SK-N-SH (cell line): ENCODE results near the gene TMEM95. TPM values are rescaled to one million over a fixed set of nuclear protein-coding genes. Genes with fewer than 3 reads are reported as not detected.

Experiments
- CTCF ChIA-PET: fragments of 300-600, 350-600 bp; formaldehyde crosslinking; extraction: SDS; loops from one replicate; lab custom pipeline; 2021; lab: Yijun Ruan, JAX
- POLR2A ChIA-PET: fragments of 350-600 bp; sonication (Branson Sonifier 250); formaldehyde crosslinking; extraction: SDS; loops from one replicate; lab custom pipeline; 2020; ENCODE audit warnings: antibody characterized with exemption, inconsistent platforms; lab: Yijun Ruan, JAX
- DNase-seq: peaks from one replicate; pipeline ENCODE4 v3.0.0; 2012
- H2AFZ ChIP-seq: fragments of 200-600 bp; sonication (generic); 2 replicates; pipeline ENCODE4 v1.8.1; 2016; ENCODE audit warnings: antibody characterized with exemption, mild to moderate bottlenecking, low read depth
- H3F3A ChIP-seq: fragments of 200-600 bp; sonication (generic); replicated peaks from 2 replicates; pipeline ENCODE3; 2016; ENCODE audit warnings: antibody characterized with exemption, mild to moderate bottlenecking; ENCODE audit not compliant: insufficient read depth
- H3K27ac ChIP-seq, 2 experiments: fragments of 200-500 bp in 1 of 2; fragments of 200-600 bp in 1 of 2; sonication (Bioruptor generic) in 1 of 2; sonication (generic), shearing (Covaris generic) in 1 of 2; 2 replicates each; pipeline versions ENCODE4 v1.5.1 to v1.6.1; 2014 to 2016; ENCODE audit warnings: low read depth in 2 of 2, inconsistent platforms in 1 of 2, low read length in 1 of 2, mild to moderate bottlenecking in 1 of 2, mixed read lengths in 1 of 2
- H3K27me3 ChIP-seq: fragments of 200-600 bp; sonication (generic), shearing (Covaris generic); 2 replicates; pipeline ENCODE4 v1.6.1; 2016; ENCODE audit warnings: mixed run types; ENCODE audit not compliant: insufficient read depth
- H3K36me3 ChIP-seq, 2 experiments: fragments of 200-500 bp in 1 of 2; fragments of 200-600 bp in 1 of 2; sonication (Bioruptor generic) in 1 of 2; sonication (generic) in 1 of 2; replicated peaks in 1 of 2; 2 replicates each; pipeline versions ENCODE3 to v1.5.1; 2014 to 2016; ENCODE audit warnings: low read length in 1 of 2, mild to moderate bottlenecking in 1 of 2; ENCODE audit not compliant: insufficient read depth in 2 of 2, control insufficient read depth in 1 of 2
- H3K4me1 ChIP-seq, 2 experiments: fragments of 200-500 bp in 1 of 2; fragments of 200-600 bp in 1 of 2; sonication (Bioruptor generic) in 1 of 2; sonication (generic), shearing (Covaris generic) in 1 of 2; 2 replicates each; pipeline versions ENCODE4 v1.5.1 to v1.6.1; 2014 to 2016; ENCODE audit warnings: low read depth in 1 of 2, low read length in 1 of 2, mixed run types in 1 of 2; ENCODE audit not compliant: insufficient read depth in 2 of 2, control insufficient read depth in 1 of 2
- H3K4me2 ChIP-seq: fragments of 200-600 bp; sonication (generic), shearing (Covaris generic); 2 replicates; pipeline ENCODE4 v1.6.1; 2017; ENCODE audit warnings: mixed run types
- H3K4me3 ChIP-seq, 2 experiments: fragments of 200-500 bp in 1 of 2; fragments of 200-600 bp in 1 of 2; sonication (Bioruptor generic) in 1 of 2; sonication (generic), shearing (Covaris generic) in 1 of 2; 2 replicates each; pipeline versions ENCODE4 v1.5.1 to v1.8.1; 2014 to 2016; ENCODE audit warnings: low read depth in 2 of 2, inconsistent platforms in 1 of 2, low read length in 1 of 2, mild to moderate bottlenecking in 1 of 2, mixed read lengths in 1 of 2, moderate library complexity in 1 of 2
- H3K79me2 ChIP-seq: fragments of 200-600 bp; sonication (generic); 2 replicates; pipeline ENCODE4 v1.8.1; 2017; ENCODE audit warnings: mild to moderate bottlenecking; ENCODE audit not compliant: insufficient read depth
- H3K9ac ChIP-seq: fragments of 200-600 bp; sonication (generic); 2 replicates; pipeline ENCODE4 v1.6.1; 2017; ENCODE audit warnings: mixed run types
- H3K9me2 ChIP-seq: fragments of 200-600 bp; sonication (generic); 2 replicates; pipeline ENCODE4 v1.6.1; 2017; ENCODE audit warnings: mixed run types
- H3K9me3 ChIP-seq: fragments of 200-600 bp; sonication (generic); 2 replicates; pipeline ENCODE4 v1.6.1; 2017; ENCODE audit warnings: mixed run types, mild to moderate bottlenecking, moderate library complexity
- H4K20me1 ChIP-seq: fragments of 200-600 bp; sonication (generic); 2 replicates; pipeline ENCODE4 v1.6.1; 2017; ENCODE audit warnings: mild to moderate bottlenecking, mixed run types; ENCODE audit not compliant: insufficient read depth
- CHD2 ChIP-seq: fragments of 150-350 bp; IDR thresholded peaks from 2 replicates; pipeline ENCODE4 v1.6.1; 2018; ENCODE audit warnings: low read length; ENCODE audit not compliant: partially characterized antibody
- ELF1 ChIP-seq: IDR thresholded peaks from 2 replicates; pipeline ENCODE4 v1.4.0; 2012
- EP300 ChIP-seq, 2 experiments: IDR thresholded peaks; 2 replicates each; pipeline versions ENCODE4 v1.4.0 to v1.6.1; 2012; ENCODE audit warnings: borderline replicate concordance in 1 of 2, low read depth in 1 of 2, low read length in 1 of 2
- EZH2phosphoT487 ChIP-seq: fragments of 200-600 bp; sonication (generic); IDR thresholded peaks from 2 replicates; pipeline ENCODE4 v1.6.1; 2017; ENCODE audit warnings: low read depth, mixed run types, mild to moderate bottlenecking, antibody characterized with exemption, moderate library complexity, borderline replicate concordance
- JUND ChIP-seq: IDR thresholded peaks from 2 replicates; pipeline ENCODE4 v1.4.0; 2012
- MEF2A ChIP-seq: IDR thresholded peaks from 2 replicates; pipeline ENCODE4 v1.4.0; 2012; ENCODE audit warnings: low read depth, borderline replicate concordance
- MXI1 ChIP-seq: IDR thresholded peaks from 2 replicates; pipeline ENCODE4 v1.6.1; 2012; ENCODE audit warnings: mild to moderate bottlenecking, low read depth, low read length, improper control_type of control experiment
- NFIC ChIP-seq: IDR thresholded peaks from 2 replicates; pipeline ENCODE4 v1.4.0; 2012; ENCODE audit warnings: borderline replicate concordance
- NRF1 ChIP-seq: IDR thresholded peaks from 2 replicates; pipeline ENCODE4 v1.6.1; 2012; ENCODE audit warnings: low read depth, mild to moderate bottlenecking, low read length
- POLR2AphosphoS5 ChIP-seq: IDR thresholded peaks from 2 replicates; pipeline ENCODE4 v1.6.1; 2012; ENCODE audit warnings: low read depth, low read length
- RCOR1 ChIP-seq: fragments of 150-350 bp; IDR thresholded peaks from 2 replicates; pipeline ENCODE4 v1.6.1; 2017; ENCODE audit warnings: antibody characterized with exemption, low read length
- RXRA ChIP-seq: IDR thresholded peaks from 2 replicates; pipeline ENCODE4 v1.4.0; 2012; ENCODE audit warnings: low read depth, mild to moderate bottlenecking, borderline replicate concordance
- SMC3 ChIP-seq: IDR thresholded peaks from 2 replicates; pipeline ENCODE4 v1.6.1; 2012; ENCODE audit warnings: low read depth, low read length, improper control_type of control experiment
- TCF12 ChIP-seq: IDR thresholded peaks from 2 replicates; pipeline ENCODE4 v1.4.0; 2012
- TEAD4 ChIP-seq: IDR thresholded peaks from 2 replicates; pipeline ENCODE4 v1.4.0; 2012; ENCODE audit warnings: mild to moderate bottlenecking, borderline replicate concordance; ENCODE audit not compliant: insufficient read depth
- USF1 ChIP-seq: IDR thresholded peaks from 2 replicates; pipeline ENCODE4 v1.4.0; 2012; ENCODE audit warnings: low read depth, borderline replicate concordance
- YY1 ChIP-seq: IDR thresholded peaks from 2 replicates; pipeline ENCODE4 v1.4.0; 2012; ENCODE audit warnings: low read depth, mild to moderate bottlenecking
- WGBS: methylation state at CpG from one replicate; pipeline ENCODE4 v1.1.6; 2017; ENCODE audit warnings: low lambda C conversion rate; 5-methylcytosine and 5-hydroxymethylcytosine counted together
- polyA plus RNA-seq, 3 experiments: library from polyadenylated mRNA; depleted of rRNA; stranded (reverse); fragments of >200 nt; gene quantifications; 2 replicates each; pipeline ENCODE4 v1.2.3, GENCODE V29; 2012
- TF ChIP-seq, protein P1 (sequence below): IDR thresholded peaks from 2 replicates; pipeline ENCODE4 v1.4.0; 2012; ENCODE audit warnings: low read depth
- TF ChIP-seq, protein P2 (sequence below): IDR thresholded peaks from 2 replicates; pipeline ENCODE4 v1.6.1; 2012; ENCODE audit warnings: mild to moderate bottlenecking, low read depth, low read length, moderate library complexity

TMEM95 gene
- polyA plus RNA-seq, 1 of the 3 experiments (the other 2 are of a cell fraction): not detected

DNA sequence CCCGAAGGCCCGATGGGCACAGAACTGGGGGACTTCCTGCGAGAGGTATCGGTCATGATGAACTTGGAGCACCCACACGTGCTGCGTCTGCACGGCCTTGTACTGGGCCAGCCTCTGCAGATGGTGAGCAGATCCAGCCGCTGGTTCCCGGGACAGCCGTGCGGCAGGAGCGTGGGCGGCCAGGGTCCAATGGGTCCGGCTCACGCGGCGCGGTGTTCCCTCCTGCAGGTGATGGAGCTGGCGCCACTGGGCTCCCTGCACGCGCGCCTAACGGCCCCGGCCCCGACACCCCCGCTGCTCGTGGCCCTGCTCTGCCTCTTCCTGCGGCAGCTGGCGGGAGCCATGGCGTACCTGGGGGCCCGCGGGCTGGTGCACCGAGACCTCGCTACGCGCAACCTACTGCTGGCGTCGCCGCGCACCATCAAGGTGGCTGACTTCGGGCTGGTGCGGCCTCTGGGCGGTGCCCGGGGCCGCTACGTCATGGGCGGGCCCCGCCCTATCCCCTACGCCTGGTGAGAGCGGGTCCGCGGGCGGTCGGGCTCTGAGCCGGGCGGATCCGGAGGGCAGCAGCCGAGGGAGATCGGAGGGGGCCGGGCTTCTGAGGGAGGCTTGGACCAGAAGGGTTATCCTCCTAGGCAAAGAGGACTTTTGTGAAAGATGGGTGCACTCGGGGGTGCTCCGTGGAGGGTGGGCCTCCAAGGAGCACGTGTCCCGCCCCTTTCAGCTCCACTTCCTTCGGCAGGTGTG, 29.0 kb downstream of the TMEM95 start:
- TF ChIP-seq EZH2phosphoT487: no peak
- TF ChIP-seq POLR2AphosphoS5: 0 out of 2 replicates have a peak, but pooled peaks have one; percentile 37
- DNase-seq: peak; percentile 95

GRCh38 chr17:7384489-7385081, 29.6 kb downstream of the TMEM95 start:
- Histone ChIP-seq H3K9me2 (no peaks in the 10 kb centered on the region), H3K9ac (no peak overlapping the region), H4K20me1 (no peaks in the 10 kb centered on the region), H3K4me1 (peaks cover 0 to 32% of the 10 kb centered on the region in 2 experiments; a peak in 2 of 4 replicates), H3K27ac (no peak overlapping the region), H3K27me3 (peaks cover 8% of the 10 kb centered on the region; the same call in 1 of the 2 replicates), H3K36me3 (peaks cover 1 to 11% of the 10 kb centered on the region in 2 experiments), H3K9me3 (no peaks in the 10 kb centered on the region), H2AFZ (no peak overlapping the region), H3K4me3 (peak overlapping the region in 1 of 2 experiments; percentile 42; a peak in 2 of 4 replicates), H3K79me2 (no peaks in the 10 kb centered on the region), H3K4me2 (0 out of 2 replicates have a peak overlapping the region, but pooled peaks have one; percentile 50), H3F3A (peaks cover 2% of the 10 kb centered on the region)
- CTCF ChIA-PET: interaction anchor here (0.9 to 2.3 kb wide), 4 partner anchors 9 to 176 kb away, joined by 3 to 12 read pairs (median 5); partner anchors contain the start of genes PLSCR3 and SENP3
- 86% methylated on average over 17 of the region's 23 CpGs for WGBS
- POLR2A ChIA-PET: interaction anchor here (1.1 kb wide), 1 partner anchor 199 kb away, joined by 3 read pairs; the partner anchor contains the start of gene MPDU1
- no peak for DNase-seq
- TF ChIP-seq TEAD4 (no peak), RCOR1 (no peak), NFIC (no peak), YY1 (no peak), ELF1 (no peak), JUND (no peak), USF1 (no peak), RXRA (no peak), CHD2 (no peak), TCF12 (no peak), NRF1 (no peak), SMC3 (no peak), MXI1 (no peak), MEF2A (no peak), EP300 (IDR thresholded peaks at IDR 0.05; ENCODE audit: borderline replicate concordance in 1 of 2, low read depth in 1 of 2, low read length in 1 of 2) (no peak)
- TF ChIP-seq, protein P1, sequence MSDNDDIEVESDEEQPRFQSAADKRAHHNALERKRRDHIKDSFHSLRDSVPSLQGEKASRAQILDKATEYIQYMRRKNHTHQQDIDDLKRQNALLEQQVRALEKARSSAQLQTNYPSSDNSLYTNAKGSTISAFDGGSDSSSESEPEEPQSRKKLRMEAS: no peak
- TF ChIP-seq, protein P2, sequence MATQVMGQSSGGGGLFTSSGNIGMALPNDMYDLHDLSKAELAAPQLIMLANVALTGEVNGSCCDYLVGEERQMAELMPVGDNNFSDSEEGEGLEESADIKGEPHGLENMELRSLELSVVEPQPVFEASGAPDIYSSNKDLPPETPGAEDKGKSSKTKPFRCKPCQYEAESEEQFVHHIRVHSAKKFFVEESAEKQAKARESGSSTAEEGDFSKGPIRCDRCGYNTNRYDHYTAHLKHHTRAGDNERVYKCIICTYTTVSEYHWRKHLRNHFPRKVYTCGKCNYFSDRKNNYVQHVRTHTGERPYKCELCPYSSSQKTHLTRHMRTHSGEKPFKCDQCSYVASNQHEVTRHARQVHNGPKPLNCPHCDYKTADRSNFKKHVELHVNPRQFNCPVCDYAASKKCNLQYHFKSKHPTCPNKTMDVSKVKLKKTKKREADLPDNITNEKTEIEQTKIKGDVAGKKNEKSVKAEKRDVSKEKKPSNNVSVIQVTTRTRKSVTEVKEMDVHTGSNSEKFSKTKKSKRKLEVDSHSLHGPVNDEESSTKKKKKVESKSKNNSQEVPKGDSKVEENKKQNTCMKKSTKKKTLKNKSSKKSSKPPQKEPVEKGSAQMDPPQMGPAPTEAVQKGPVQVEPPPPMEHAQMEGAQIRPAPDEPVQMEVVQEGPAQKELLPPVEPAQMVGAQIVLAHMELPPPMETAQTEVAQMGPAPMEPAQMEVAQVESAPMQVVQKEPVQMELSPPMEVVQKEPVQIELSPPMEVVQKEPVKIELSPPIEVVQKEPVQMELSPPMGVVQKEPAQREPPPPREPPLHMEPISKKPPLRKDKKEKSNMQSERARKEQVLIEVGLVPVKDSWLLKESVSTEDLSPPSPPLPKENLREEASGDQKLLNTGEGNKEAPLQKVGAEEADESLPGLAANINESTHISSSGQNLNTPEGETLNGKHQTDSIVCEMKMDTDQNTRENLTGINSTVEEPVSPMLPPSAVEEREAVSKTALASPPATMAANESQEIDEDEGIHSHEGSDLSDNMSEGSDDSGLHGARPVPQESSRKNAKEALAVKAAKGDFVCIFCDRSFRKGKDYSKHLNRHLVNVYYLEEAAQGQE: no peak

More for the DNA sequence above, 29.0 kb downstream of the TMEM95 start:
- no peaks in the 10 kb centered on the region for H4K20me1 ChIP-seq
- peaks cover 2% of the 10 kb centered on the region for H3F3A ChIP-seq
- peak overlapping the region in 1 of 2 experiments; percentile 25; a peak in 1 of 4 replicates for H3K27ac ChIP-seq
- peak overlapping the region in 1 of 2 experiments; percentile 42; a peak in 2 of 4 replicates for H3K4me3 ChIP-seq
- ChIA-PET CTCF (interaction anchor here (1.0 to 2.3 kb wide), 4 partner anchors 10 to 177 kb away, joined by 3 to 12 read pairs (median 4); partner anchors contain the start of genes PLSCR3 and SENP3), POLR2A (interaction anchor here (1.0 to 1.1 kb wide), 2 partner anchors 69 to 200 kb away, joined by 3 read pairs; partner anchors contain the start of genes GPS2 and MPDU1)
- WGBS: 34% methylated on average over 35 of the region's 65 CpGs
- peak overlapping the region; percentile 50 for H3K4me2 ChIP-seq
- peaks cover 8% of the 10 kb centered on the region; the same call in 1 of the 2 replicates for H3K27me3 ChIP-seq
- H3K9me2 ChIP-seq: no peaks in the 10 kb centered on the region
- H3K4me1 ChIP-seq: peaks cover 0 to 32% of the 10 kb centered on the region in 2 experiments; a peak in 2 of 4 replicates
- no peaks in the 10 kb centered on the region for H3K9me3 ChIP-seq
- H2AFZ ChIP-seq: no peak overlapping the region
- H3K36me3 ChIP-seq: peaks cover 0 to 4% of the 10 kb centered on the region in 2 experiments
- H3K79me2 ChIP-seq: no peaks in the 10 kb centered on the region
- H3K9ac ChIP-seq: no peak overlapping the region
